ENCODE results near the gene KIF16B.
"Not testable (repeated sequence)": the region's sequence is repeated elsewhere in the genome, so short reads cannot be mapped to it uniquely, and the experiment has no call there.

The KIF16B gene

DNA sequence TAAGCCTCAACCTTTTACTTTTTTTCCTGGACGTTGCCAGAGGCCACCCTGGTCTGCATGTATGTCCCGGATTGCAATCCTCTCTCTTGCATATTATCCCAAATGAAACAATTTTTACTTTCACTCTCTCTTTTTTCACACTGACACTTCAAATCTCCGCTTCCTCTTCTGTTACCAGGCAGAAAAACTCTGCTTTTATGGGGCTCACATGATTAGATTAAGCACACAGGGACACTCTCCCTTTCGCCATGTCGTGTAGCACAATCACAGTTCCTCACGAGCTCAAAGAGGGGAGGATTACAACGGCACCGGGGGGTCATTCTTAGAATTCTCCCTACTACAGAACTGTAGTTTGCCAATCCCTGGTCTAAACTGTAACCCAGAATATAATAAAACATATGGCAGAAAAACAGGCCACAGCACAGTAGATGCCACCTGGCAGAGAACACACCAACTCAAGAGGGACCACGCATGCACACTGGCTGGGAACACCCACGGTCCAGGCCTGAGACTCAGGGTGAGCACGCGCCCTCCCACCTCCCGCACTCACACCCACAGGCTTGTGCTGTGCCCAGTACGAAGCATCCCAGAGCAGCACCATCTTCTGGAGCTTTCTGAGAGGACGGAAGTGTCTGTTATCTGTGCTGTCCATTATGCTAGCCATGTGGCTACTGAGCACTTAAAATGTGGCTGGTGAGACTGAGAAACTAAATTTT lies 288.7 kb downstream of the KIF16B start:
- DNase-seq = no peak

DNA sequence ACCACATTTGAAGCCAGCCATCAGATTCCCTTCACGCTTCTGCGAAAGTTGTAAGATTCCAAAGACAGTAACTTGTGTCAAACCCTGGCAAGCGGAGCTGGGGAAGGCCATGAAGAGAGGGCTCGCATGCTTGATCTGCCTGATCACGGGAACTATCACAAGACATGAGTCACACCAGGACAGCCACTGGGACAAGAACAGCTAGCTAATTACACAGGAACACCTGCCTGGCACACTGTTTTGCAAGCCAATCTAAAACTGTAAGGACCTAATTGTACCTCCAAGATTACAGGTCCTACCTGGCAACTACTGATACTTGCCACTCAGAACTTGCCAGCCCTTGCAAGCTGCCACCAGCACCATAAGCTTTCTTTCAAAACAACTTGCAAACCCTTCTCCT lies 289.3 kb downstream of the KIF16B start:
- no peak for DNase-seq

DNA sequence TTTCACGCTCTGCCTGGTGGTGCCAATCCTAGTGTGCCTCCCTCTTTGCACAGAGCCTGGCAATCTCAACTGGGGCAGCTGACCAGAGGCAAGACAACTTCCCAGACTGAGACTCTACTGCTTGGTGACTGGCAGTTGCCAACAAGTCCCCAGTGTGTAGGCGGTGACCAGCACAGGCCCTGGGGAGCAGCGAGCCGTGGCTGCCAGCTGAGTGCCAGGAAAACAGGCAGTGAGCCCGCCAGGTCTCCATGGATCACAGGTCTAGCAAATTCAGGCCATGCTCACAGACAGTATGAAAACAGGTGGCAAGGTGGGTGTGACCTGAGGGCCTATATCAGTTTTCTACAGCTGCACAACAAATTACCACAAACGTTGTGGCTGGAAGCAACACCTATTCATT lies 289.9 kb downstream of the KIF16B start:
- no peak for DNase-seq

DNA sequence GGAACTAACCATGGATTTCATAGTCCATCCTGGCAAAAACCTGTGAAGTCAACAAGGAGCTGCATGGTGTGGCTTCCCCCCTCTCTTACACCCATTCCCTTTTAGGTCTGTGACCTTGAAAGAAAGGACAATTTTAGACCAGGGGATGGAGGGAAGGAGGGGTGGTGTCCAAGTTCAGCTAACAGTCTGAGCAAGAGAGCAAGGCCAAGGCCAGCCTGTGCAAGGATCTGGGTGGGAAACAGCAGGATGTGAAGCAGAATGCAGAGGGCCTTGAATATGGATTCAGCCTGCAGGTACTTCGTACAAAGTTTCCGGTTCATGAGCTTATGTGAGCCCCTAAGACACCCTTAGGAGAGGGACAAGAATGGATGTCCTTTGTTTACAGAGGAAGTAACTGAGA lies 293.0 kb downstream of the KIF16B start:
- DNase-seq = no peak

DNA sequence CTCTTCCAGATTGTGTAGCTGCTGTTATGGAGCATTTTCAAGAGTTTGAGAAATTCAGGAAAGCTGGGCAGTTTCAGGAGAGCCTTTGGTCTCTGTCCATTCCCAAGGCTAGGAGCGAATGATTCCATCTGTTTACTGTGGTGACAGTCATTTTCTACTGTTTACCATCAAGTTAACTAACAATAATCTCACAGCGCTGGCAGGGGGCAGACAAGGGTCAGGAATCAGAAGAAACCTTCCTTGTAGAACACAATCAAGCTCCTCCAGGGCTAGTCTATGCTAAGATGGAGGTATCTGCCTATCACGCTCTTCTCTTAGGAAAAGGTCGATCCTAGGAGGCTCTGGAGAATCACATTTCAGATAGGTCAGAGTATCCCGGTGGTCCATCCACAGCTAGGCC lies 293.9 kb downstream of the KIF16B start:
- no peak for DNase-seq

DNA sequence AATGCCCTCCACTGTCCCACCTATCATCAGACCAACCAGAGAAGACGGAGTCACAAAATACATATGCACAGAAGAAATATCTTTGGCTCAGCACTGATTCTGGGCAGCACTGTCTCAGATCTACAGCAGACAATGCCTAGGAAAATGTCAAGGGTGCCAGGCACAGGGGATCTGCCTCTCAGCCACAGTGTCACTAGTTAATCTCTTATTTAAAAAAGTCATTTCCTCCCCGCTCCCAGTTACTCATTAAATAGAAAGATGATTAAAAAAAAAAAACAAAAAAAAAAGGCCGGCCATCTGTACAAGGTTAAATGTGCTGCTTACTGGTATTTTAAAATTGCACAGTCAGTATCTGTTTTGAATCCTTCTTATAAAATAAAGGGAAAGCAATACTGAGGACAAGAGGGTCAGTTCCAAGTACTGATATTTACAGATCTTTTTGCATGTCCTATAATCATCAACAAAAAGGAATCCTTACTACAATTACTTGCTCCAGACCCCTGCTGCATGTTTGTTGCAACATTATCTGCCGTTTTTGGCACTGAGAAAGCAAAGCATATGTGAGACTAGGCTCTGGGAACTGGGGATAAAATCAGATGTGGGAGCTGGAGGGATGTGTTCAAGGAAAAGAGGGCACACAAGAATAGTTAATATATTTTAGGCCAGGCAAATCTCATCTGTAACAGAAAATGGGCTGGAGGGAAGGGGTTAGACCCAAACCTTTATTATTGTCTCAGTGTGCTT lies 299.3 kb downstream of the KIF16B start:
- DNase-seq = no peak

DNA sequence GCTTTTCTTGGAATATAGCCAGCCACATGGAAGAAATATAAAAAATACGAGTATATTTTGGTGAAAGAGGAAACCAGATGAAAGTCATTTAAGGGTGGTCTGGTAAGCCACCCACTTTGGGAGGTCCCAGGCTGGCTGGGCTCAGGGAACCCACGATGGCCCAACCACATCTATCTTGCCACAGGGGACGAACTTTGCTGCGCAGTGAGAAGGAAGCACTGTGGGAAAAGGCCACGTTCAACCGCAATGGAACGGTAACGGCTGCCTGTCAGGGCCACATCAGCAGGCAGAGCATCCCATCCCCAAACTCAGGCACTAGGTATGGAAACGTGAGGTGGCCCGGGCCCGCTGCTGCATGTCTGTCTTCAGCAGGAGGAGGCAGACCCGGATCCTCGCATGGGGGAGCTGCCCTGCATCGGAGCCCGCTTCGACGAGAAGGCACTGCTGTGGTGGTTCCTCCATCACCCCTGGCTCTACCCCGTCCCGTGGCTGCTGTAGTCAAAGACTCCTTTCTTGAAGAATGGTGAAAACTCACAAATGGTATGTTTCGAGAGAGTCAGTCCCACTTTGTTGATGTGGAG lies 300.4 kb downstream of the KIF16B start:
- DNase-seq = no peak

DNA sequence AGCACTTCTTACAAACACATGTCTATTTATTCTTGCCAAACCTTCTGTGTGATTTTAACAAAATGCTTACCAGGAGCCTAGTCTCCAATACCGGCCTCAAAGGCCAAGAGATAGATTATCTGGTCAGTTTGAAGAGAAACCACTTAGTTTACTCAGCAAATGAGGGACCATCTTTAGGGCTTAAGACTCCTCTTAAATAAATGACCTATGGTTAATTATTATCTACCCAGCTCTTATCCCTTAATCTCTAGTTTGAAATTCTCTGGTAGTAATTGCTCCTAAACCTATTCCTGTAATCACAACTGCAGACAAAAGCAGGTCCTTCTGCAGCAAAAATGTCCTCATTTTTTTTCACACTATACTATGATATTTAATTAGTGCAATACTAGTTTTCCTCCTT lies 301.8 kb downstream of the KIF16B start:
- no peak for DNase-seq

DNA sequence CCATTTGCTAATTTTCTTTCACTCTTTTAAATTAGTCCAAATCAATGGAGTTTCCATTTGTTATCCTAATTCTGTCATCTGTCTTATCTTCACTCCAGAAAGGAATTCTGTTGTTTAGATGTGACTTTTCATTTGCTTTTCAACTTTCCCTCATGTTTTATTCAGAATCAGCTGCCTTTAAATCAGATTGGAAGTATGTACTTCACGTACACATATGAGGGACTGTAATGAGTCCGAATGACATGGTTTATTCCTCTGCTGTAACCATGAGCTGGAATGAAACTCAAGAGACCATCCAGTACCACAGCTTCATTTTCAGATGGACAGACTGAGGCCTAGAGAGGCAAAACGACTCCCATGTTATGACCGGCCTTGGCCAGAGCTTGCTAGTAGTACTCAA lies 302.3 kb downstream of the KIF16B start:
- no peak for DNase-seq

DNA sequence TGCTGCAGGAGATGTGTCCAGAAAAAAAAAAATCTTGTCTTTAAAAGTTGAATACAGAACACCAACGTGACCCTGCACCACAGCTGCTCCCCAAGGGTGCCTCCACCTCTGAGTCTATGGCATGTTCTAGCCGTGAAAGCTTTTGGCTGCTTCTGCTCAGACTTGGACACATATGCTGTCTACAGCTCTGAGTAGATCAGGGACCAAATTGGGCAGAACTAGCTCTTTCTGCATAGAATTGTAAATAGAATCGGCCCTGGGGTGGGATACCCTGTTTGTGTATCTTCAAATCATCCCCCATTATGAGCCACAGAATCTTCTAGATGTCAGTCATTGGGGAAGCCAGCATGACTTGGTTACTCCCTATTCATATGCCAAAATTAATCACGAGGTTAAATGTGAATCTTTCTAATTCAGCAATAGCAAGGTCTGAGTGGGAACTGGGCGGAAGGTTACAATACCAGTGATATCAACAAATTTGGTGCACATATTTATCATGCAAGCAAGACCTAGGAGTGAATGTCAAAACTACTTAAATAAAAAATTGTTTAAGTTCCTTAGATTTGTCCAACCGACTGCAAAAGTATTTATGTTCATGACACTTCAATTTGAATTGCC lies 302.8 kb downstream of the KIF16B start:
- no peak for DNase-seq

DNA sequence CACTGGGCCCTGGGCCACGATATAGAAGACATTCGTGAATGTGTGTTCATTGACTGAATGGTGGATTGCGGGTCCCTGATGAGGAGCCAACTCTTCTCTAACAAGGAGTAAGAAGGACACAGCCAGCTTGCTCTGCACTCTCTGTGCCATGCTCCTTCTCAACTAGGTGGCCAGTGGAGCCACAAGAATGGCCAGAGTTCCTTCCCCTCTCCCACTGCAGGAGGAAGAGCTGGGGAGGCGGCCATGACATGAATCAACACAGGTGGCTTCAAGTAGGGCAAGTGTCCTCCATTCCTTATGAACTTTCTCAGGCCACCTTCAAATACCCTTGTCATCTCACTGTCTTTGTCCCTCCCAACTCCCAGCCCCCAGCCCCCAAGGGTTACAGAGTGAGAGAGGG lies 305.7 kb downstream of the KIF16B start:
- DNase-seq = no peak

DNA sequence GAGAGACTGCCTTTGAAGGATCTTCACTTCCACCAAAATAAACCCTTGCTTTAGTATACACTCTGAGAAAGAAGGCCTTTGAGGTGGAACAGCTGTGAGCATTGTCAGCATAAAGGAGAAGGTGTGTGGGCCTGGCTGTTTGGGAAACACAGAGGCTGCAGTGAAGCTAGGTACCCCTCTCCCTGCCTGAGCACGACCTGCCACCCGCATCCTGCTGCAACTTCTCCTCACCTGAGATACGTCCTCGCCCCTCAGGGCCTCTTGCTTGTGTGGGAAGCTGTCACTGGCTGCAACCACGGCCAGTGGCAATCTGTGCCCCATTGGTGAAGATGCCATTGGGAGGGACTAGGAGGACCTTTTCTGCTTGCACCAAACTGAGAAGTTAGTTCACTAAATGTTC lies 307.9 kb downstream of the KIF16B start:
- DNase-seq = no peak

DNA sequence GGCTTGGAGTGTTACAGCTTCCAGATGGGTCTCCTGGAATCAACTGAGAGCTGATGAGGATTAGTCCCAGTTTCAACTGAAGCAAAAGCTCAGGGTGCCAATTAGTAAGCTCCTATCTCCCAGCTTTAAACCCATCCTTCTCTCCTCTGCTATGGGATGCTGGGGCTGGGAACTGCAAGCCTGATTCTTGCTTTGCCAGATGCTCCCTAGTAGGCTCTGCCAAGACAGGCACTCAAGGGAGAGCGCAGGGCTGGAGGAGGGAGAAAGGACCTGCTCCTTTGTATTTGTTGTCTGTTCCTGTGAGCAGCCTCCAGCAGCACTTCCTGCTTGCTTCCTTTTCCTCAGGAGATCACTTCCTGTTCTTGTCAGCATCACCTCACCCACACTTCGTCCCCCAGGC lies 309.7 kb downstream of the KIF16B start:
- no peak for DNase-seq

DNA sequence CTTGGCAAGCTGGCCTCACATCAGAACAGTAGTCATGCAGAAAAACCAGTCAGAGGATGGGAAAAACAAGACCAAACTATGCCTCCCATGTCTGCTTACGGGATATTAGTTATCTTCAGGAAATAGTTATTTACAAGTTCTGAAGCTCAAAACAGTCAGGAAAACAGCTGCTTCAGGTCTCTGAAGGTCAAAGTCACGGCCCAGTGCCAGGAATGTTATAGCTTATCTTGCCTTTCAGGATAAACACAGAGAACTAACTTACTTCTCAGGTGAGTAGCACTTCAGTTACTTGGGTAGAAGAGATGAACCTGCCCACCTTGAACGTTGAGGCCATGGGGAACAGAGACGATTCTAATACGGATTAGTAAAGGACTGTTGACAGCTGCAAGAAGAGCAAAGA lies 310.7 kb downstream of the KIF16B start:
- DNase-seq = no peak

DNA sequence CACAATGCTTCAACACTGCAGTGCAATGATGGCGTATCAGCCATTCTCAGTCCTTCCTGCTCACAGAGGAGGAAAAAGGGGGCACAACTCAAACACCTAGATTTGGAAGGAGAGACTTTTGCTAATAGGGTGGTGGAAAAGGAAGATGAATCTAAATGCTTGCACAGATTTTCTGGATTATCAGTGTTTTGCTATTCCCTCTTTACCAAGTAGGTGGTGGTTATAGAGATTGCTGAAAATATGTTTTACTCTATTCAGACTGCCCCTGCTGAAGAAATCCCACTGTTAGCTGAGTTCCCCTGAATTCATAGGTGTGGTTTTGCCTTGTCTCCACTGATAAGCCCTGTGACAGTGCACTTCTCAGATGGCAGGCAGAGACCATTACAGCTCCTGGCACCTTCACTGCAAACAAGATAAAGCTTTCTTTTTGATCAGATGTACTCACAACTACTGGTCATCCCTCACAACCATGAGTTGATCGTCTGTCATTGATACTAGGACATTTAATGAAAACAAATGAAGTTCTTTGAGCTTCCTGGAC lies 311.4 kb downstream of the KIF16B start:
- no peak for DNase-seq

DNA sequence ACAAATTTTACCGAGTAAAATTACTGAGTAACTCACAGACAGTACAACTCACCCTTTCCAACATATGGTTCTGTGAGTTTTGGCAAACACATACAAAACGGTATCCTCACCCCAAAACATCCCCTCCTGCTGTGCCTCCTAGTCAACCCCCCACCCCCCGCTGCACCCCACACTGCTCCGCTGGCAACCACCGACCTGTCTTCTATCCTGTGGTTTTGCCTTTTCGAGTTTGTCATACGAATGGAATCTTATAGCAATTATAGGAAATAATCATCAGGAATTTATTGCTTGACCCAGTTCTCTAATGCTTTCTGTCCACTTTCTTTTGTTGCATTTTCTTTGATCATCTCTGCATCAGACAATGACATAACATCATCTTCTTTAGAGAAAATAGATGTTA lies 312.3 kb downstream of the KIF16B start:
- DNase-seq = no peak

DNA sequence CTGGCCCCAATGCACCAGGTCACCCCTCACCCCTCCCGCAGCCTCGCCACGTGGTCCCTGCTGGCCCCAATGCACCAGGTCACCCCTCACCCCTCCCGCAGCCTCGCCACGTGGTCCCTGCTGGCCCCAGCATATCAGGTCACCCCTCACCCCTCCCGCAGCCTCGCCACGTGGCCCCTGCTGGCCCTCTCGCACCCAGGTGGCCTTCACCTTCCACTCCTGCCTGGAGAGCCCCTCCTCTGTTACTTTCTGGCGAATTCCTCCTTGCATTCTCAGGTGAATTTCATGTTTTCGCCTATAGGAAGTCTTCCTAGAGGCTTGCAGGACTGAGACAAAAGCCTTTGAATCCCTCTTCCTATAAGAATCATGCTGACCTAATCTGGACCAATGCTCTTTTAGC lies 313.1 kb downstream of the KIF16B start:
- not testable (repeated sequence) for DNase-seq

DNA sequence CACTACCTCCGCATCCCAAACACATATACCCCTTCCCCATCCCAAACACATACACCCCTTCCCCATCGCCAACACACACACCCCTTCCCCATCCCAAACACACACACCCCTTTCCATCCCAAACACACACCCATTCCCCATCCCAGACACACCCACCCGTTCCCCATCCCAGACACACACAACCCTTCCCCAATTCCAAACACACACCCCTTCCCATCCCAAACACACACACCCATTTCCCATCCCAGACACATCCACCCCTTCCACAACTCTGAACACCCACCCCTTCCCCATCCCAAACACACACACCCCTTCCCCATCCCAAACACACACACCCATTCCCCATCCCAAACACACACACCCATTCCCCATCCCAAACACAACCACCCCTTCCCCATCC lies 314.5 kb downstream of the KIF16B start:
- no peak for DNase-seq

DNA sequence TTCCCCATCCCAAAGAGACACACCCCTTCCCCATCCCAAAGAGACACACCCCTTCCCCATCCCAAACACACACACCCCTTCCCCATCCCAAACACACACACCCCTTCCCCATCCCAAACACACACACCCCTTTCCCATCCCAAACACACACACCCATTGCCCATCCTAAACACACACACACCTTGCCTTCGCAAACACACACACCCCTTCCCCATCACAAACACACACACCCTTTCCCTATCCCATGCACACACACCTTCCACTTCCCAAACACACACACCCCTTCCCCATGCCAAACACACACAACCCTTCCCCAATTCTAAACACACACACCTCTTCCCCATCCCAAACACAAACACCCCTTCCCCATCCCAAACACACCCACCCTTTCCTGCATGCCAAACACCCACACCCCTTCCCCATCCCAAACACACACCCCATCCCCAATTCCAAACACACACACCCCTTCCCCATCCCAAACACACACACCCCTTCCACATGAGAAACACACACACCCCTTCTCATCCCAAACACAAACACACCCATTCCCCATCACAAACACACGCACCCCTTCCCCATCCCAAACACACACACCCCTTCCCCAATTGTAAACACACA lies 315.3 kb downstream of the KIF16B start:
- no peak for DNase-seq

DNA sequence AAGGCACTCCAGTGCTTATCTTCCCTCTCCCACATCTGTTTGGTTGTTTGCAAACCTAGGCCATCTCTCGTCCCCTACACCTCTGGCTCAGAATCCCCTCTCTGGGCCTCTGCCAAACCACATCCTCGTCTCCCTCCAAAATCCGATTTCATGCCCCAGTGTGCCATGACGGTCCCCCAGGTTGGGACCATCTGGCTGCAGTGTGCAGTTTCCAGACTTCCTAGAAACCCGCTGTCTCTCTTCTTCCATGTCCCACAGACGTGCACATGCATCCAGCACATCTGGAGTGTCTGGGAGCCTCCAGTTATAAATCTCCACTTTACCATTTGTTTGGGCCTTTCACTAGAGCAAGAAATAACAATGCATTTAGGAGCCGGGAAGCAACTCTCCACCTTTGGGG lies 316.2 kb downstream of the KIF16B start:
- no peak for DNase-seq

DNA sequence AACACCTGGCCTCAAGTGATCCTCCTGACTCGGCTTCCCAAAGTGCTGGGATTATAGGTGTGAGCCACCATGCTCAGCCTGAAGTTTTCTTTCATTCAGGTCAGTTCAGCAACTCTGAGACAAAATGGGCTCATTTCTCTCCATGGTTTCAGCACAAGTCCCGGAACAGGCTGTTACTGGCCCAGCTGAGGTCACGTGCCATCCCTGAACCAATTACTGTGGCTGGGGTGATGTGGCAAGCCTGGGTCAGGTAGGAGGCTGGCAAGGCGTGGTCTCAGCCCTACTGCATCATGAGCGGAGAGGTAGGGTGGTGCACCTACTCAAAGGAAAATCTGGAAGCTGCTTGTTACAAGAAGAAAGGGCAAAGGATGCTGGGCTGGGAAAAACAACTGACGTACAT lies 326.4 kb downstream of the KIF16B start:
- no peak for DNase-seq

DNA sequence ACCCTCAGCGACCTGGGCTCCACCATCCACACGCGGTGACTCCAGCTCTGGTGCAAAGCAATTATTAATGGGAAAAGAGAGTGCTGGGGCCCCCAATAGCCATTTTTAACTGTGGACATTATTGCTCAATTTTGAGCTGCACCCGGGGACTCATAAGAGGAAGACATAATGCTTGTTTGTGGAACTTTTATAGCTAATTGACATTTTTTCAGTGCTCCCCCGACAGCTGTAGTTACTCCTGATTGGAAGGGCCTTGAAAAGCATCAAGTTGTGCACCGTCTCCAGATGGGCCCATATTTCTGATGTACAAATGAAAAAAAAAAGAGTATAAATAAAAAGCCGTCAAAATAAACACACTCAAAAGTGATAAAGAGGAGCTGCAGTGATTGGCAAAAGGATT lies 327.0 kb downstream of the KIF16B start:
- no peak for DNase-seq

DNA sequence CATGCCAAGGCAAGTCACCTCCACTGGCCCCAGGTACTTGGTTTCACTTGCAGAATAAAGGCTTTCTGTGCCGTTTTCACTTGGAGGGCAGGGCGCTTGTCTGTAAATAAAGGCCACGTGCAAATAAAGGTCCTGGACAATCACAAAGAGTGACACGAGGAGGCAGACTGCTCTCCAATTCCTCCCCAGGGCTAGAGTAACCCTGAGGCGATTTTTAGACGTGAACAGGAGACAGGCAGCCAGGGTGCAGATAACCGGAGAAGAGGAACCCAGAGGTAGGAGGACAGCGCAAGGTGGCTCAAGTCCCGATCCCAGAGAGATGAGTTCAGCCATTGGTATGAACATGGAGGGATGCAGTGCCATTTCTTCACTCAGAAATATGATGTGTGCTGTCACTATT lies 327.4 kb downstream of the KIF16B start:
- DNase-seq = no peak

Measured in CD4-positive, alpha-beta T cell treated with Interferon alpha-2 for 1 hour (primary cell).